OCI-LY1 (cell line): ENCODE measurements around the gene RNF138.

Experiments used
- H2AFZ ChIP-seq: fragments of 200-600 bp; sonication (generic), shearing (Covaris generic); 2 replicates; pipeline ENCODE4 v1.6.0; 2014; ENCODE audit warnings: antibody characterized with exemption, mild to moderate bottlenecking, low read length
- H3F3A ChIP-seq: fragments of 200-600 bp; sonication (generic), shearing (Covaris generic); 2 replicates; pipeline ENCODE4 v1.6.0; 2014; ENCODE audit warnings: mild to moderate bottlenecking, antibody characterized with exemption, low read length, moderate library complexity; ENCODE audit not compliant: insufficient read depth
- H3K27ac ChIP-seq: fragments of 200-600 bp; sonication (generic); 2 replicates; pipeline ENCODE4 v1.5.1; 2014; ENCODE audit warnings: low read length, mixed run types, mild to moderate bottlenecking, low read depth; ENCODE audit not compliant: poor library complexity, severe bottlenecking
- H3K27me3 ChIP-seq: fragments of 200-600 bp; sonication (generic); 2 replicates; pipeline ENCODE4 v1.6.0; 2014; ENCODE audit warnings: antibody characterized with exemption, mild to moderate bottlenecking, low read length, moderate library complexity; ENCODE audit not compliant: insufficient read depth
- H3K36me3 ChIP-seq: fragments of 200-600 bp; sonication (generic); 2 replicates; pipeline ENCODE4 v1.6.1; 2014; ENCODE audit warnings: mild to moderate bottlenecking, antibody characterized with exemption, low read length, moderate library complexity, mixed read lengths; ENCODE audit not compliant: insufficient read depth
- H3K4me1 ChIP-seq: fragments of 200-600 bp; sonication (generic); 2 replicates; pipeline ENCODE4 v1.5.1; 2014; ENCODE audit warnings: mild to moderate bottlenecking, low read length, moderate library complexity; ENCODE audit not compliant: insufficient read depth, severe bottlenecking
- H3K4me2 ChIP-seq: fragments of 200-600 bp; sonication (generic), shearing (Covaris generic); 2 replicates; pipeline ENCODE4 v1.6.1; 2014; ENCODE audit warnings: low read length
- H3K4me3 ChIP-seq: fragments of 200-600 bp; sonication (generic); 2 replicates; pipeline ENCODE4 v1.5.1; 2014; ENCODE audit warnings: low read length, low read depth, mild to moderate bottlenecking, mixed read lengths; ENCODE audit not compliant: poor library complexity, severe bottlenecking
- H3K79me2 ChIP-seq: fragments of 200-600 bp; shearing (Covaris generic); 2 replicates; pipeline ENCODE4 v1.6.1; 2016; ENCODE audit warnings: mixed run types, low read length, mixed read lengths; ENCODE audit not compliant: insufficient read depth
- H3K9ac ChIP-seq: fragments of 200-600 bp; sonication (generic), shearing (Covaris generic); 2 replicates; pipeline ENCODE4 v1.6.1; 2014; ENCODE audit warnings: mild to moderate bottlenecking, low read length, mixed read lengths
- H3K9me2 ChIP-seq: fragments of 200-600 bp; sonication (generic), shearing (Covaris generic); 2 replicates; pipeline ENCODE4 v1.6.1; 2014; ENCODE audit warnings: low read depth, mild to moderate bottlenecking, low read length, mixed read lengths
- H3K9me3 ChIP-seq: fragments of 200-600 bp; shearing (Covaris generic); 2 replicates; pipeline ENCODE4 v1.6.1; 2014; ENCODE audit warnings: low read length, mixed read lengths
- H4K20me1 ChIP-seq: fragments of 200-600 bp; sonication (generic), shearing (Covaris generic); 2 replicates; pipeline ENCODE4 v1.6.0; 2016; ENCODE audit warnings: mild to moderate bottlenecking, low read length; ENCODE audit not compliant: insufficient read depth
- EZH2 ChIP-seq: fragments of 200-600 bp; sonication (generic), shearing (Covaris generic); IDR thresholded peaks from 2 replicates; pipeline ENCODE4 v1.8.0; 2017; ENCODE audit warnings: borderline replicate concordance, mixed run types, mild to moderate bottlenecking, antibody characterized with exemption, low read length, moderate library complexity, mixed read lengths
- TF ChIP-seq, protein P1 (sequence below): fragments of 200-600 bp; sonication (generic), shearing (Covaris generic); IDR thresholded peaks from 2 replicates; pipeline ENCODE4 v1.5.1; 2017; ENCODE audit warnings: mild to moderate bottlenecking, antibody characterized with exemption, low read length, moderate library complexity, mixed read lengths

Gene RNF138

DNA sequence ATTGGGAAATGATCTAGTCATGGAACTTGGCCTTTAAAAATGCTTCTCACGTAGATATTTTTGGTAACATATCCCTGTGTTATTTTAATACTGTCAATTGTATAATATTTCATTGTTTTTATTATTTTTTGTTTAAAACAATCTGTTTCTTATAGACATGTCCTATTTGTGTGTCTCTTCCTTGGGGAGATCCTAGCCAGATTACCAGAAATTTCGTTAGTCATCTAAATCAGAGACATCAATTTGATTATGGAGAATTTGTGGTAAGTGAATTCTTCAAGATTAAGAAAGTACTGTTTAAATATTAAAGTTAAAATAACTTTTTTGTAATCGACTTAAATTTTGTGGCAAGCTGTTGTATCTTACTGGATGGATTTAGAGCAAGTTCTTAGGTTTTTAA, 34.9 kb downstream of the RNF138 start:
- H3K36me3 ChIP-seq, result peaks cover 83% of the 10 kb centered on the region
- H4K20me1 ChIP-seq, result no peaks in the 10 kb centered on the region
- no peaks in the 10 kb centered on the region for H3K4me1 ChIP-seq

GRCh38 chr18:32135625-32136024, 44.0 kb downstream of the RNF138 start:
- H3K79me2 ChIP-seq, result no peaks in the 10 kb centered on the region
- H3K4me2 ChIP-seq, result no peak overlapping the region
- peaks cover 16% of the 10 kb centered on the region; the same call in 1 of the 2 replicates for H3K36me3 ChIP-seq
- no peaks in the 10 kb centered on the region for H3K27me3 ChIP-seq
- H3K9ac ChIP-seq, result no peak overlapping the region
- TF ChIP-seq, protein P1, sequence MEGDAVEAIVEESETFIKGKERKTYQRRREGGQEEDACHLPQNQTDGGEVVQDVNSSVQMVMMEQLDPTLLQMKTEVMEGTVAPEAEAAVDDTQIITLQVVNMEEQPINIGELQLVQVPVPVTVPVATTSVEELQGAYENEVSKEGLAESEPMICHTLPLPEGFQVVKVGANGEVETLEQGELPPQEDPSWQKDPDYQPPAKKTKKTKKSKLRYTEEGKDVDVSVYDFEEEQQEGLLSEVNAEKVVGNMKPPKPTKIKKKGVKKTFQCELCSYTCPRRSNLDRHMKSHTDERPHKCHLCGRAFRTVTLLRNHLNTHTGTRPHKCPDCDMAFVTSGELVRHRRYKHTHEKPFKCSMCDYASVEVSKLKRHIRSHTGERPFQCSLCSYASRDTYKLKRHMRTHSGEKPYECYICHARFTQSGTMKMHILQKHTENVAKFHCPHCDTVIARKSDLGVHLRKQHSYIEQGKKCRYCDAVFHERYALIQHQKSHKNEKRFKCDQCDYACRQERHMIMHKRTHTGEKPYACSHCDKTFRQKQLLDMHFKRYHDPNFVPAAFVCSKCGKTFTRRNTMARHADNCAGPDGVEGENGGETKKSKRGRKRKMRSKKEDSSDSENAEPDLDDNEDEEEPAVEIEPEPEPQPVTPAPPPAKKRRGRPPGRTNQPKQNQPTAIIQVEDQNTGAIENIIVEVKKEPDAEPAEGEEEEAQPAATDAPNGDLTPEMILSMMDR, result no peak
- TF ChIP-seq EZH2, result no peak
- no peaks in the 10 kb centered on the region for H3K9me2 ChIP-seq
- H3F3A ChIP-seq, result no peaks in the 10 kb centered on the region
- H4K20me1 ChIP-seq, result no peaks in the 10 kb centered on the region
- no peaks in the 10 kb centered on the region for H3K9me3 ChIP-seq
- no peak overlapping the region for H3K27ac ChIP-seq
- no peak overlapping the region for H3K4me3 ChIP-seq
- H3K4me1 ChIP-seq, result no peaks in the 10 kb centered on the region
- no peak overlapping the region for H2AFZ ChIP-seq

More for the DNA sequence above, 34.9 kb downstream of the RNF138 start:
- Histone ChIP-seq H3F3A (no peaks in the 10 kb centered on the region), H3K4me3 (no peak overlapping the region), H3K9ac (no peak overlapping the region), H2AFZ (no peak overlapping the region), H3K79me2 (no peaks in the 10 kb centered on the region), H3K9me3 (no peaks in the 10 kb centered on the region), H3K9me2 (no peaks in the 10 kb centered on the region), H3K27ac (no peak overlapping the region), H3K4me2 (no peak overlapping the region), H3K27me3 (no peaks in the 10 kb centered on the region)
- no peak for TF ChIP-seq EZH2
- TF ChIP-seq, protein P1, result no peak

DNA sequence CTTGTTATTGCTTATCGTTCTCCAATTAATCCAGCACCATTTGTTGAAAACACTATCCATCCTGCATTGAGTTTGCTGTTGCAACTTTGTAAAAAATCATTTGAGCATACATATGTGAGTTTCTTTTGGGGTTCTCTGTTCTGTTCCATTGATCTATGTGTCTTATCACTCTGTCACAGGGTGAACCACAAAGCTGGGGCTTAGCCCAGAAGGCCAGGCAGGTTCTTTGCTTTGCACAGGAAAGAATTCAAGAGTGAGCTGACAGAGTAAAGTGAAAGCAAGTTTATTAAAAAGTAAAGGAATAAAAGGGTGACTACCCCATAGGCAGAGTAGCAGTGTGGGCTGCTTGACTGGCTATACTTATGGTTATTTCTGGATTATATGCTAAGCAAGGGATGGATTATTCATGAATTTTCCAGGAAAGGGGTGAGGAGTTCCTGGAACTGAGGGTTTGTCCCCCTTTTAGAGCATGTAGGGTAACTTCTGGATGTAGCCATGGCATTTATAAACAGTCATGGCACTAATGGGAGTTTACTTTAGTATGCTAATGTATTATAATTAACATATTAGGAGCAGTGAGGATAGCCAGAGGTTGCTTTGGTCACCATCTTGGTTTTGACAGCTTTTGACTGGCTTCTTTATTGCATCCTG, 46.8 kb downstream of the RNF138 start:
- Histone ChIP-seq H3K27ac (no peak overlapping the region), H3F3A (no peaks in the 10 kb centered on the region), H3K4me2 (no peak overlapping the region), H3K79me2 (no peaks in the 10 kb centered on the region), H3K9me3 (no peaks in the 10 kb centered on the region), H3K4me3 (no peak overlapping the region), H4K20me1 (no peaks in the 10 kb centered on the region), H3K36me3 (no peaks in the 10 kb centered on the region), H2AFZ (no peak overlapping the region), H3K27me3 (no peaks in the 10 kb centered on the region), H3K9ac (no peak overlapping the region), H3K4me1 (no peaks in the 10 kb centered on the region), H3K9me2 (no peaks in the 10 kb centered on the region)
- TF ChIP-seq, protein P1, result no peak
- no peak for TF ChIP-seq EZH2
